Right lobe of liver (tissue), 4 donors: ENCODE data around the gene USO1.
A peak's percentile ranks its signal among the peaks of the same experiment; 100 is the strongest.

Experiments
- POLR2A ChIP-seq: fragments of 450-650 bp; IDR thresholded peaks from one replicate; pipeline ENCODE4 v1.6.1; 2017; ENCODE audit warnings: antibody characterized with exemption, mild to moderate bottlenecking
- TF ChIP-seq, protein P1 (sequence below), 4 donors: fragments of 200-600 bp in 3 of 4; fragments of 450-650 bp in 1 of 4; IDR thresholded peaks; one replicate each; pipeline versions ENCODE4 v1.5.1 to v1.8.0; 2016 to 2022; ENCODE audit warnings: antibody characterized with exemption in 4 of 4, mild to moderate bottlenecking in 2 of 4
- donor health status: DM: no; HTN: no; CAD: no.
- donor health status: DM: no; HTN: no; CAD: no.
- donor health status: DM: no; HTN: yes; CAD: no.

DNA sequence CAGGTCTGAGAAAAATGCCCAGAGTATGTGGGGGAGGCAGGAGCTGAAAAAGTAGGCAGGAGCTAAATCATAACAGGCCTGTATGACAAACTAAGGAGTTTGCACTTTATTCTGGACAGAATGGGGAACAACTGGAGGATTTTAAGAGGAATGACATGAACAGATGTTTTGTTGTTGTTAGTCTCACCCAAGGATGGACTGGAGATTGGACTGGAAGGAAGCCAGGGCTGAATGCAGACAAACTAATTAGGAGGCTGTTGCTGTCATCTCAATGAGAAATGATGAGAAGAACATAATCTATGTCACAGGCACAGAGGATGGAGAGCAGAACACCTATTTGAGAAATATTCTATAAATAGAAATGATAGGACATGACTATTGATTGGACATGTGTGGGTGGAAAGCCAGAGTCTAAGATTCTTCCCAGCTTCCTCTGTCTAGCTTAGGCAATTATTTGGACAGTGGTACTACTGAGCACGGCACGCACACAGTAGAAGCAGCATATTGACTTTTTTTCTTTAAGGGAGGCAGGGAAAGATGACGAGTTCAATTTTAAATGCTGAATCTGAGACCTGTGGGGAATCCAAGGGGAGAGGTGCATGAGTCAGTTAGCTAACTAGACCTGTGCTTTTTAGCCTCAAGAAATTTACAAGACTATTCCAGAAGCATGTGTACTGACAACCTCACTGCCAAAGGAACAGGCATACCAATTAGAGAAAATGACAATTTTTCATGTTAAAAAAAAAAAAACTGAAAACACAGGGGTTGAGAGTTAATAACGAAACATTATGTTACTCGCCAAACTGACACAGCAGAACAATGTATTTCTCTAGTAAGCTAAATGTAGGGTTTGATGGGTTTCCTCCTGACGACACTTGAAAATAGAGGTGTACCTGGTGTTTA is 963 bp upstream of the USO1 start:
- TF ChIP-seq POLR2A = peak; percentile 69
- TF ChIP-seq, protein P1, sequence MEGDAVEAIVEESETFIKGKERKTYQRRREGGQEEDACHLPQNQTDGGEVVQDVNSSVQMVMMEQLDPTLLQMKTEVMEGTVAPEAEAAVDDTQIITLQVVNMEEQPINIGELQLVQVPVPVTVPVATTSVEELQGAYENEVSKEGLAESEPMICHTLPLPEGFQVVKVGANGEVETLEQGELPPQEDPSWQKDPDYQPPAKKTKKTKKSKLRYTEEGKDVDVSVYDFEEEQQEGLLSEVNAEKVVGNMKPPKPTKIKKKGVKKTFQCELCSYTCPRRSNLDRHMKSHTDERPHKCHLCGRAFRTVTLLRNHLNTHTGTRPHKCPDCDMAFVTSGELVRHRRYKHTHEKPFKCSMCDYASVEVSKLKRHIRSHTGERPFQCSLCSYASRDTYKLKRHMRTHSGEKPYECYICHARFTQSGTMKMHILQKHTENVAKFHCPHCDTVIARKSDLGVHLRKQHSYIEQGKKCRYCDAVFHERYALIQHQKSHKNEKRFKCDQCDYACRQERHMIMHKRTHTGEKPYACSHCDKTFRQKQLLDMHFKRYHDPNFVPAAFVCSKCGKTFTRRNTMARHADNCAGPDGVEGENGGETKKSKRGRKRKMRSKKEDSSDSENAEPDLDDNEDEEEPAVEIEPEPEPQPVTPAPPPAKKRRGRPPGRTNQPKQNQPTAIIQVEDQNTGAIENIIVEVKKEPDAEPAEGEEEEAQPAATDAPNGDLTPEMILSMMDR (IDR thresholded peaks at IDR 0.05) = peak in 1 of 4 donors; percentile 2
